H9 (cell line): Measurements from ENCODE around the gene NEUROD2. TPM values are rescaled to one million over a fixed set of nuclear protein-coding genes. Genes with fewer than 3 reads are reported as not detected.

Experiments used
- DNase-seq: peaks from one replicate; pipeline ENCODE4 v3.0.0-alpha.2; 2017
- H2AFZ ChIP-seq: one replicate; pipeline ENCODE4 v1.6.1; 2013; ENCODE audit warnings: mild to moderate bottlenecking, low read length, control low read depth, moderate library complexity
- H2AK5ac ChIP-seq: 2 replicates; pipeline ENCODE4 v1.6.1; 2013; ENCODE audit warnings: low read length, control low read depth, mixed read lengths; ENCODE audit not compliant: insufficient read length
- H2BK120ac ChIP-seq: one replicate; pipeline ENCODE4 v1.6.1; 2013; ENCODE audit warnings: low read depth, mild to moderate bottlenecking, low read length, control low read depth, inconsistent platforms; ENCODE audit not compliant: poor library complexity, severe bottlenecking
- H2BK12ac ChIP-seq: 2 replicates; pipeline ENCODE4 v1.6.1; 2013; ENCODE audit warnings: low read length, control low read depth, mixed read lengths, low read depth; ENCODE audit not compliant: insufficient read length
- H2BK15ac ChIP-seq: 2 replicates; pipeline ENCODE4 v1.6.1; 2013; ENCODE audit warnings: low read depth, low read length, control low read depth
- H2BK20ac ChIP-seq: one replicate; pipeline ENCODE4 v1.6.1; 2013; ENCODE audit warnings: low read depth, mild to moderate bottlenecking, low read length, control low read depth, inconsistent platforms; ENCODE audit not compliant: poor library complexity, severe bottlenecking
- H2BK5ac ChIP-seq: 2 replicates; pipeline ENCODE4 v1.6.1; 2013; ENCODE audit warnings: low read length, control low read depth, mixed read lengths; ENCODE audit not compliant: insufficient read length
- H3K14ac ChIP-seq: 2 replicates; pipeline ENCODE4 v1.6.1; 2013; ENCODE audit warnings: low read length, control low read depth; ENCODE audit not compliant: insufficient read depth
- H3K18ac ChIP-seq: 2 replicates; pipeline ENCODE4 v1.6.1; 2013; ENCODE audit warnings: low read depth, mild to moderate bottlenecking, mixed read lengths, low read length, control low read depth; ENCODE audit not compliant: insufficient read length
- H3K23ac ChIP-seq: 2 replicates; pipeline ENCODE4 v1.6.1; 2013; ENCODE audit warnings: low read length, control low read depth, mixed read lengths, low read depth; ENCODE audit not compliant: insufficient read length
- H3K23me2 ChIP-seq: 2 replicates; pipeline ENCODE4 v1.6.1; 2013; ENCODE audit warnings: low read depth, mild to moderate bottlenecking, mixed read lengths, low read length, control low read depth; ENCODE audit not compliant: insufficient read length, poor library complexity, severe bottlenecking
- H3K27ac ChIP-seq: 2 replicates; pipeline ENCODE4 v1.5.1; 2013; ENCODE audit warnings: low read length, control low read depth, mixed read lengths, low read depth; ENCODE audit not compliant: insufficient read length
- H3K27me3 ChIP-seq: 2 replicates; pipeline ENCODE4 v1.6.1; 2013; ENCODE audit warnings: low read length, control low read depth, inconsistent platforms; ENCODE audit not compliant: insufficient read depth
- H3K4ac ChIP-seq: 2 replicates; pipeline ENCODE4 v1.6.1; 2013; ENCODE audit warnings: low read depth, mild to moderate bottlenecking, control low read depth, inconsistent platforms, low read length, moderate library complexity
- H3K4me1 ChIP-seq: 2 replicates; pipeline ENCODE4 v1.6.1; 2013; ENCODE audit warnings: low read length, control low read depth, inconsistent platforms; ENCODE audit not compliant: insufficient read depth
- H3K4me2 ChIP-seq: 2 replicates; pipeline ENCODE4 v1.6.1; 2013; ENCODE audit warnings: low read length, control low read depth, mixed read lengths; ENCODE audit not compliant: insufficient read length, insufficient read depth
- H3K56ac ChIP-seq: 2 replicates; pipeline ENCODE4 v1.6.1; 2013; ENCODE audit warnings: low read depth, mild to moderate bottlenecking, mixed read lengths, low read length, control low read depth; ENCODE audit not compliant: insufficient read length
- H3K79me1 ChIP-seq: 2 replicates; pipeline ENCODE4 v1.6.1; 2013; ENCODE audit warnings: low read depth, mild to moderate bottlenecking, moderate library complexity, low read length, control low read depth, inconsistent platforms; ENCODE audit not compliant: insufficient read depth, poor library complexity, severe bottlenecking
- H3K79me2 ChIP-seq: 2 replicates; pipeline ENCODE4 v1.6.1; 2013; ENCODE audit warnings: low read length, control low read depth, inconsistent platforms; ENCODE audit not compliant: insufficient read depth
- H3K9ac ChIP-seq: 2 replicates; pipeline ENCODE4 v1.6.1; 2013; ENCODE audit warnings: low read length, control low read depth, mixed read lengths; ENCODE audit not compliant: insufficient read length; ENCODE audit errors: extremely low read depth
- H3K9me3 ChIP-seq: one replicate; pipeline ENCODE4 v1.6.1; 2013; ENCODE audit warnings: low read depth, low read length, inconsistent platforms; ENCODE audit not compliant: control insufficient read depth
- H3T11ph ChIP-seq: one replicate; pipeline ENCODE4 v1.6.1; 2013; ENCODE audit warnings: mild to moderate bottlenecking, low read length, control low read depth, inconsistent platforms
- H4K20me1 ChIP-seq: one replicate; pipeline ENCODE4 v1.6.1; 2013; ENCODE audit not compliant: control insufficient read depth, insufficient read length, insufficient read depth
- H4K5ac ChIP-seq: 2 replicates; pipeline ENCODE4 v1.6.1; 2013; ENCODE audit warnings: low read depth, mild to moderate bottlenecking, mixed read lengths, low read length, control low read depth; ENCODE audit not compliant: insufficient read length
- H4K8ac ChIP-seq: replicated peaks from 2 replicates; pipeline ENCODE4 v1.6.1; 2013; ENCODE audit warnings: low read length, control low read depth, mixed read lengths, low read depth; ENCODE audit not compliant: insufficient read length
- H4K91ac ChIP-seq: 2 replicates; pipeline ENCODE4 v1.6.1; 2013; ENCODE audit warnings: low read depth, mild to moderate bottlenecking, moderate library complexity, mixed read lengths, low read length, control low read depth; ENCODE audit not compliant: insufficient read length
- H3K27ac Mint-ChIP-seq, 3 experiments: 2 replicates in 2 of 3; 3 replicates in 1 of 3; pipeline ENCODE4 v1.8.0; 2020 to 2021; ENCODE audit warnings: mixed read lengths in 3 of 3, mild to moderate bottlenecking in 1 of 3, moderate library complexity in 1 of 3
- H3K27me3 Mint-ChIP-seq: 2 replicates; pipeline ENCODE4 v1.8.0; 2021; ENCODE audit warnings: low read depth, mild to moderate bottlenecking, moderate library complexity, mixed read lengths
- H3K36me3 Mint-ChIP-seq, 3 experiments: 2 replicates in 2 of 3; 3 replicates in 1 of 3; pipeline ENCODE4 v1.8.0; 2020 to 2021; ENCODE audit warnings: low read depth in 3 of 3, mixed read lengths in 3 of 3; ENCODE audit not compliant: insufficient read depth in 1 of 3
- H3K4me1 Mint-ChIP-seq, 2 experiments: 2 replicates each; pipeline ENCODE4 v1.8.0; 2020; ENCODE audit warnings: mixed read lengths in 2 of 2
- H3K4me3 Mint-ChIP-seq, 2 experiments: 2 replicates in 1 of 2; 3 replicates in 1 of 2; pipeline ENCODE4 v1.8.0; 2020 to 2021; ENCODE audit warnings: mild to moderate bottlenecking in 2 of 2, mixed read lengths in 2 of 2, moderate library complexity in 1 of 2
- H3K9me3 Mint-ChIP-seq, 2 experiments: 2 replicates in 1 of 2; 3 replicates in 1 of 2; pipeline ENCODE4 v1.8.0; 2020; ENCODE audit warnings: mild to moderate bottlenecking in 2 of 2, mixed read lengths in 2 of 2, moderate library complexity in 1 of 2
- CTCF ChIP-seq: fragments of 200-600 bp; sonication (generic); conservative IDR thresholded peaks from 3 replicates; pipeline ENCODE4 v1.8.0; 2021; ENCODE audit warnings: antibody characterized with exemption, mild to moderate bottlenecking
- WGBS: extraction: QIAGEN DNeasy Blood & Tissue Kit; methylation state at CpG from one replicate; pipeline ENCODE4 v1.1.7; 2013; ENCODE audit warnings: missing lambda C conversion rate, low lambda C conversion rate, mixed read lengths; ENCODE audit not compliant: insufficient read length; ENCODE audit errors: extremely low coverage; 5-methylcytosine and 5-hydroxymethylcytosine counted together
- total RNA-seq: library from RNA; stranded (reverse); gene quantifications from 2 replicates; pipeline ENCODE4 v1.2.1, GENCODE V29; 2021

Gene NEUROD2
- total RNA-seq, 1 experiment from 2014 or later = not detected

- Histone ChIP-seq H3K4me1 (no peaks in the 10 kb centered on the region; the same call in 1 of the 2 replicates), H3K23ac (no peak overlapping the region), H2BK120ac (no peak overlapping the region), H2BK15ac (no peak overlapping the region), H3K27ac (no peak overlapping the region), H3K79me2 (no peaks in the 10 kb centered on the region), H3K4me2 (peak overlapping the region; percentile 28), H2AFZ (no peak overlapping the region), H3K9ac (no peak overlapping the region), H4K5ac (no peak overlapping the region), H3K23me2 (peaks cover 11% of the 10 kb centered on the region), H2BK5ac (no peak overlapping the region), H3T11ph (no peak overlapping the region), H3K18ac (peak overlapping the region; percentile 7), H3K27me3 (peaks cover 93% of the 10 kb centered on the region), H3K56ac (no peak overlapping the region), H4K8ac (no peak overlapping the region), H3K4ac (no peak overlapping the region), H4K20me1 (no peaks in the 10 kb centered on the region), H3K14ac (no peak overlapping the region), H3K79me1 (no peaks in the 10 kb centered on the region), H3K9me3 (no peaks in the 10 kb centered on the region), H2BK12ac (no peak overlapping the region), H4K91ac (no peak overlapping the region), H2BK20ac (no peak overlapping the region), H2AK5ac (no peak overlapping the region)
- no peak overlapping the region for H3K27ac Mint-ChIP-seq
- WGBS = no CpG with 5 or more reads among the region's 21 CpGs
- peaks cover 3 to 4% of the 10 kb centered on the region in 2 experiments; a peak in 2 of 5 replicates for H3K9me3 Mint-ChIP-seq
- peaks cover 98% of the 10 kb centered on the region for H3K27me3 Mint-ChIP-seq
- peaks cover 33 to 74% of the 10 kb centered on the region in 2 experiments for H3K4me1 Mint-ChIP-seq
- no peak for TF ChIP-seq CTCF
- peak overlapping the region; percentile 10 to 69; a peak in 4 of 5 replicates for H3K4me3 Mint-ChIP-seq
- no peaks in the 10 kb centered on the region; a peak in 1 of 7 replicates for H3K36me3 Mint-ChIP-seq
- DNase-seq = peak; percentile 88
Observed at GRCh38 chr17:39600997-39601597, 6.6 kb downstream of the NEUROD2 start.
